Naive thymus-derived CD4-positive, alpha-beta T cell (primary cell): ENCODE data around the gene IQCC. TPM values are rescaled to one million over a fixed set of nuclear protein-coding genes. Genes with fewer than 3 reads are reported as not detected.

Source experiments
- ATAC-seq: fragments of 150-1000 bp; cut with Tn5 transposase; 2 replicates; pipeline ENCODE4 v1.10.0; 2021; ENCODE audit warnings: mild to moderate bottlenecking, moderate library complexity
- CTCF ChIA-PET: fragments of 350-600 bp; sonication (Branson Sonifier 250); formaldehyde crosslinking; loops from one replicate; lab custom pipeline; 2021; ENCODE audit warnings: antibody characterized with exemption; lab: Charles Lee
- POLR2A ChIA-PET: fragments of 350-600 bp; sonication (Branson Sonifier 250); formaldehyde crosslinking; loops from one replicate; lab custom pipeline; 2021; ENCODE audit warnings: antibody characterized with exemption, inconsistent platforms; lab: Charles Lee
- DNase-seq, 9 donors: peaks; one replicate each; pipeline versions ENCODE4 v3.0.0 to v3.0.0-alpha.2; 2020 to 2022; ENCODE audit warnings: mixed read lengths in 1 of 9
- H3K27ac ChIP-seq: one replicate; pipeline ENCODE4 v1.7.0; 2013; ENCODE audit warnings: mild to moderate bottlenecking, low read depth, low read length, moderate library complexity
- H3K27me3 ChIP-seq, 2 donors: one replicate each; pipeline ENCODE4 v1.7.0; 2013; ENCODE audit warnings: low read length in 2 of 2, mild to moderate bottlenecking in 2 of 2, moderate library complexity in 2 of 2; ENCODE audit not compliant: control insufficient read depth in 2 of 2, insufficient read depth in 2 of 2
- H3K36me3 ChIP-seq, 3 experiments: 1 replicate in 2 of 3; 2 replicates in 1 of 3; pipeline ENCODE4 v1.7.0; 2013; ENCODE audit warnings: low read length in 3 of 3, mild to moderate bottlenecking in 3 of 3, moderate library complexity in 1 of 3; ENCODE audit not compliant: insufficient read depth in 3 of 3, control insufficient read depth in 2 of 3
- H3K4me1 ChIP-seq, 2 donors: one replicate each; pipeline ENCODE4 v1.7.0; 2013; ENCODE audit warnings: low read length in 2 of 2, mild to moderate bottlenecking in 2 of 2, moderate library complexity in 1 of 2; ENCODE audit not compliant: control insufficient read depth in 2 of 2, insufficient read depth in 2 of 2
- H3K4me3 ChIP-seq: 2 replicates; pipeline ENCODE4 v1.7.0; 2013; ENCODE audit warnings: mild to moderate bottlenecking, low read length
- H3K9me3 ChIP-seq, 3 experiments: 1 replicate in 2 of 3; 2 replicates in 1 of 3; pipeline ENCODE4 v1.7.0; 2013; ENCODE audit warnings: low read length in 3 of 3; ENCODE audit not compliant: control insufficient read depth in 2 of 3
- H3K27ac Mint-ChIP-seq, 9 donors: one replicate each; pipeline ENCODE4 v1.8.0; 2020 to 2022; ENCODE audit warnings: mixed read lengths in 9 of 9, mild to moderate bottlenecking in 8 of 9, moderate library complexity in 5 of 9, inconsistent platforms in 2 of 9
- H3K27me3 Mint-ChIP-seq, 5 donors: one replicate each; pipeline ENCODE4 v1.8.0; 2021 to 2022; ENCODE audit warnings: mixed read lengths in 5 of 5, mild to moderate bottlenecking in 1 of 5
- H3K36me3 Mint-ChIP-seq, 5 donors: one replicate each; pipeline ENCODE4 v1.8.0; 2020 to 2022; ENCODE audit warnings: mixed read lengths in 5 of 5, mild to moderate bottlenecking in 3 of 5, inconsistent platforms in 1 of 5
- H3K4me1 Mint-ChIP-seq, 7 donors: one replicate each; pipeline ENCODE4 v1.8.0; 2020 to 2022; ENCODE audit warnings: mixed read lengths in 7 of 7, mild to moderate bottlenecking in 3 of 7, inconsistent platforms in 1 of 7
- H3K4me3 Mint-ChIP-seq, 10 donors: one replicate each; pipeline ENCODE4 v1.8.0; 2020 to 2022; ENCODE audit warnings: mild to moderate bottlenecking in 10 of 10, mixed read lengths in 10 of 10, moderate library complexity in 6 of 10, inconsistent platforms in 2 of 10
- H3K9me3 Mint-ChIP-seq, 11 donors: one replicate each; pipeline ENCODE4 v1.8.0; 2020 to 2022; ENCODE audit warnings: mixed read lengths in 11 of 11, mild to moderate bottlenecking in 4 of 11, inconsistent platforms in 1 of 11, moderate library complexity in 1 of 11
- intact Hi-C, 2 donors: fragments of 100-400 bp; cut with micrococcal nuclease; formaldehyde crosslinking; loops; one replicate each; pipeline ENCODE4 v1.15.1; 2023
- polyA plus RNA-seq, 2 donors: library from polyadenylated mRNA; unstranded; fragments of 300-500 nt; fragmentation: Illumina TruSeq; gene quantifications; one replicate each; pipeline ENCODE4 v1.2.3, GENCODE V29; 2021
- total RNA-seq, 6 experiments: library from RNA in 5 of 6; stranded (reverse) in 5 of 6; gene quantifications; 1 replicate in 5 of 6; 2 replicates in 1 of 6; pipeline ENCODE4 v1.2.3 and lab custom pipeline; 2021 to 2026

IQCC gene
- total and polyA plus RNA-seq, 7 experiments from 2014 or later: 1.8 to 4.6 (median 2.5) TPM

DNA sequence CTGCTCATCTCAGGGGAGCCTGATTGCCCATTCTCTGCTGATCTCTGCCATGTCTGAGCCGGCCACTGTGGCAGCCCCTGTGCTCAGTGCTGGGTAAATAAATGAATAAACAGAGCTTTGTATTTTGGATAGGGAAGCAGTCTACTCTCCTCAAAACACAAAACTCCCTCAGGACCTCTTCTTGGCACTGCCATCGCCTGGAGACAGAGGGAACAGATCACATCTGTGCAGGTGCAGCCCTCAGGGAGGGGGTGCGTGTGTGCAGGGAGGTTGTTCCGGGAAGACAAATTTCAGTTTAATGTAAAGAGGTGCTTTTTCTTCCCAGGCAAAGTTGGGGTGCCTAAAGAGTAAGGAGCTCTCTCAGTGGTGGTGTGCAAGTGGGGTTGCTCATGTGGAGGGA lies 33.9 kb downstream of the IQCC start:
- Mint-ChIP-seq H3K27ac (peak overlapping the region in 5 of 9 donors; percentile 21 to 67 (median 43)), H3K27me3 (no peaks in the 10 kb centered on the region), H3K4me3 (peak overlapping the region; percentile 68 to 93 (median 91)), H3K36me3 (no peaks in the 10 kb centered on the region), H3K9me3 (no peaks in the 10 kb centered on the region), H3K4me1 (peaks cover 6 to 31% (median 21%) of the 10 kb centered on the region in 7 donors)
- peaks cover 8 to 16% of the 10 kb centered on the region in 2 donors for H3K4me1 ChIP-seq
- H3K4me3 ChIP-seq: no peak overlapping the region
- peaks cover 0 to 6% (median 0%) of the 10 kb centered on the region in 3 experiments for H3K36me3 ChIP-seq
- H3K27me3 ChIP-seq: no peaks in the 10 kb centered on the region
- ChIA-PET CTCF (interaction anchor here (0.6 to 4.1 kb wide), 6 partner anchors 10 to 698 kb away, joined by 6 to 38 read pairs (median 14); partner anchors contain the start of genes HDAC1 and LCK), POLR2A (interaction anchor here (0.6 to 28.2 kb wide), 14 partner anchors 13 to 120 kb away, joined by 3 to 738 read pairs (median 6); partner anchors contain the start of genes CCDC28B, HDAC1, LCK and MARCKSL1)
- intact Hi-C loops: no loop called here
- no peak for DNase-seq
- no peak for ATAC-seq
- H3K9me3 ChIP-seq: no peaks in the 10 kb centered on the region
- H3K27ac ChIP-seq: no peak overlapping the region

DNA sequence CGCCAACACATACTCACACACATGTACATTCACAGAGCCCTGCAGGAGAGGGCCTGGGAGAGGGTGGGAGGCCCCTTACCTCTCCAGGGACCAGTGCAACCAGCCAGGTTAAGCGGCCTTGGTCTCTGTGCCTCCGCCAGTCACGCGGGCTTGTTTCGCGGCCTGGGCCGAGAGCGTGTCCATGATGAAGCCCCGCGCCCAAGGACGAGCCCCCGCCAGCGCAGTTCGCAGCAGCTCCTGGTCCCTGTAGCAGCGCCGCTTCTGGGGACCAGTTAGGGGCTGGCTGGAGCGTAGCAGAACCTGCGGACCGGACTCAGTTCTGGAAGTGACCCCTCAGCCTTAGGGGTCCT lies 34.3 kb downstream of the IQCC start:
- H3K4me1 Mint-ChIP-seq: peaks cover 6 to 31% (median 21%) of the 10 kb centered on the region in 7 donors
- ATAC-seq (no peak), DNase-seq (no peak)
- H3K27me3 ChIP-seq: no peaks in the 10 kb centered on the region
- ChIA-PET CTCF (interaction anchor here (1.0 to 4.1 kb wide), 15 partner anchors 10 to 145 kb away, joined by 3 to 38 read pairs (median 7); partner anchors contain the start of genes HDAC1 and LCK), POLR2A (interaction anchor here (0.7 to 28.2 kb wide), 18 partner anchors 8 to 155 kb away, joined by 3 to 738 read pairs (median 6); partner anchors contain the start of genes BSDC1, CCDC28B, HDAC1 and LCK)
- peak overlapping the region; percentile 68 for H3K27ac ChIP-seq
- peak overlapping the region; percentile 87 to 93 (median 91) for H3K4me3 Mint-ChIP-seq
- H3K9me3 ChIP-seq: no peaks in the 10 kb centered on the region
- peaks cover 0 to 6% (median 0%) of the 10 kb centered on the region in 3 experiments for H3K36me3 ChIP-seq
- H3K27me3 Mint-ChIP-seq: no peaks in the 10 kb centered on the region
- H3K9me3 Mint-ChIP-seq: no peaks in the 10 kb centered on the region
- H3K4me3 ChIP-seq: peak overlapping the region; percentile 94
- H3K4me1 ChIP-seq: peaks cover 8 to 16% of the 10 kb centered on the region in 2 donors
- no peaks in the 10 kb centered on the region for H3K36me3 Mint-ChIP-seq
- intact Hi-C loops: loop anchor here (1.0 to 2.0 kb wide), 8 partner anchors 12 to 133 kb away; partner anchors contain the start of genes EIF3I (in 1 of the 2), HDAC1 (in 1 of the 2), LCK (in 1 of the 2) and TMEM234 (in 1 of the 2)
- H3K27ac Mint-ChIP-seq: peak overlapping the region in 3 of 9 donors; percentile 52 to 82 (median 79)

DNA sequence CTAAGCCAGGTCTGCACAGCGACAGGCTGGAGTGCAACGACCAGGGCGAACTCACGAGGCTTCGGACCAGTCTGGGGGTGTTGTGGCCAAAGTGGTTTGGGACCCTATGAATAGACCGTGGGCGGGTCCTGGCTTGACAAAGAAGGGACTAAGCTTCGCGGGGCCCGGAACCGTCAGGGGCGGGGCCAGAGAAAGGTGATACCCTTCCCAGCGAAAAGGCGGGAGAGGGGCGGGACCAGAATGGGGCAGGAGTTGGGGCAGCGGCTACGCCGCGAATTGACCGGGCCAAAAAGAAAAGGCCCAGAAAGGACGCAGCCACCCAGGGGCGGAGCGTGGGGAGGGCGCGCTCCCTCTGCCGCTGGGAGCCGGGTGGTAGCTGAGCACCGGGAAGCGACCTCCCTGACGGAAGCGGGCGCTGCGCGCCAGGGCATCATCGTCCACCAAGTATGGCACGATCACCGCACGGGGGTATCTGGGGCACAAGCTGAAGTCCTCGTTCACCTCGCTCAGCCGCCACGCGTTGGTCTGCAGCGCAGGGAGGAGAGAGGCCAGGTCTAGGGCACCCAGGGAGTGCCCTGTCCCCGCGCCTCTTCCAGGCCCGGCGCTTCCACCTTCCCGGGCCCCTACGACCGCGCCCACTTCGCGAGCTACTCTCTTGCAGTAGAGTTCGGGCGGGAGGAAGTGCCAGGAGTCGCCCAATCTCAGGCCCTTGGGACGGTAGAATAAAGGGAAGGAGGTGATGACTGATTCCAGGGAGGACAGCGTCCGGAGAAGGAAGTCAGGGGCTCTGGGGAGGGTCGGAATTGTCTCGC lies 34.9 kb downstream of the IQCC start:
- CTCF ChIA-PET: interaction anchor here (0.8 to 4.1 kb wide), 24 partner anchors 9 to 144 kb away, joined by 3 to 38 read pairs (median 6); partner anchors contain the start of genes HDAC1, LCK and MARCKSL1
- H3K27me3 Mint-ChIP-seq: no peaks in the 10 kb centered on the region
- Histone ChIP-seq H3K36me3 (peaks cover 0 to 6% (median 0%) of the 10 kb centered on the region in 3 experiments), H3K27ac (peak overlapping the region; percentile 68), H3K9me3 (no peaks in the 10 kb centered on the region), H3K27me3 (no peaks in the 10 kb centered on the region), H3K4me3 (peak overlapping the region; percentile 94), H3K4me1 (peaks cover 8 to 17% of the 10 kb centered on the region in 2 donors)
- ATAC-seq (peak; percentile 78), DNase-seq (peak in 7 of 9 donors; percentile 33 to 73 (median 57))
- H3K36me3 Mint-ChIP-seq: no peaks in the 10 kb centered on the region
- intact Hi-C loops: loop anchor here (1.0 to 2.0 kb wide), 8 partner anchors 11 to 132 kb away; partner anchors contain the start of genes EIF3I (in 1 of the 2), HDAC1 (in 1 of the 2), LCK (in 1 of the 2) and TMEM234 (in 1 of the 2)
- no peaks in the 10 kb centered on the region for H3K9me3 Mint-ChIP-seq
- H3K27ac Mint-ChIP-seq: peak overlapping the region in 8 of 9 donors; percentile 40 to 92 (median 83)
- POLR2A ChIA-PET: interaction anchor here (0.7 to 28.2 kb wide), 20 partner anchors 9 to 154 kb away, joined by 3 to 738 read pairs (median 4); partner anchors contain the start of genes BSDC1, CCDC28B, HDAC1 and KPNA6
- peaks cover 6 to 31% (median 22%) of the 10 kb centered on the region in 7 donors for H3K4me1 Mint-ChIP-seq
- peak overlapping the region; percentile 87 to 93 (median 91) for H3K4me3 Mint-ChIP-seq

DNA sequence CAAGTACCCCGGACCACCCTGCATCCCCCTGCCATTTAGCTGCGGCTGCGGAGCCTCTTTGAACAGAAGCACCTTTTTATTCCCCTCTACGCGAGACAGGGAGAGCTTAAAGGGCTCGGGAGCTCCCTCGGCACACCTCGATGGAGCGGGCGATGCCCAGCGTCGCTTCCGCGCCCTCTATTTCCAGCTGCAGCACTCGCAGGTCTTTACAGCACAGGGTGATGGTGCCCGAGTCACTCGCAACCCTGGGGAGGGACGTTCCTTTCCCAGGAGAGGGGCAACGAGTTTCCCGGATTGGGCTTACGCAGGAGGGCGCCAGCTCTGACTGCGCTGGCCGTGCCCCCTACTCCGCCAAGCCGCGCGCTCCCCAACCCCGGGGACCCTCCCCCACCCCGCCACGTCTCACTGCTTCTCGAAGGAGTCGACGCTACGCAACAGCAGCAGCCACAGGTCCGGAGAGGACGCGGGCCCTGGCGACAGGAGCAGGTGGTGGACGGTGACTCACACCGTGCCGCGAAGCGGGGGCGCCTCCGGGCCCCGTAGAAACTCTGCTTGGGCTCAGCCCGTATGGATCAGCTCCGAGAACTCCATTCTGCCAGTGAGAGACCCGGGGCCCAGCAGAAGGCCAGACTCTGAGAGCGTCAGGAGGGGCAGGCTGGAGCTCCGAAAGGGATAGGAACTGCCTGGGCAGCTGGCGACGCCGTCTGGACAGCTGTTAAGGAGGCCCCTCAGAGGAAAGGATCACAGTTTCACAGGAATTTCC lies 35.7 kb downstream of the IQCC start:
- peak overlapping the region; percentile 94 for H3K4me3 ChIP-seq
- H3K27me3 Mint-ChIP-seq: no peaks in the 10 kb centered on the region
- intact Hi-C loops: loop anchor here in 1 of 2 donors (1.0 to 2.0 kb wide), 2 partner anchors 14 to 32 kb away; no protein-coding TSS in a partner anchor
- peaks cover 7 to 38% (median 24%) of the 10 kb centered on the region in 7 donors for H3K4me1 Mint-ChIP-seq
- peaks cover 0 to 6% (median 0%) of the 10 kb centered on the region in 3 experiments for H3K36me3 ChIP-seq
- no peaks in the 10 kb centered on the region for H3K9me3 Mint-ChIP-seq
- no peaks in the 10 kb centered on the region for H3K27me3 ChIP-seq
- DNase-seq: peak in 8 of 9 donors; percentile 22 to 55 (median 43)
- peak overlapping the region; percentile 87 to 93 (median 91) for H3K4me3 Mint-ChIP-seq
- peak overlapping the region in 8 of 9 donors; percentile 40 to 92 (median 83) for H3K27ac Mint-ChIP-seq
- no peaks in the 10 kb centered on the region for H3K9me3 ChIP-seq
- H3K27ac ChIP-seq: peak overlapping the region; percentile 68
- CTCF ChIA-PET: interaction anchor here (0.8 to 4.1 kb wide), 24 partner anchors 9 to 143 kb away, joined by 3 to 38 read pairs (median 6); partner anchors contain the start of genes HDAC1, LCK and MARCKSL1
- H3K4me1 ChIP-seq: peaks cover 8 to 21% of the 10 kb centered on the region in 2 donors
- peak; percentile 74 for ATAC-seq
- no peaks in the 10 kb centered on the region for H3K36me3 Mint-ChIP-seq
- POLR2A ChIA-PET: interaction anchor here (0.7 to 28.2 kb wide), 19 partner anchors 10 to 153 kb away, joined by 3 to 738 read pairs (median 5); partner anchors contain the start of genes BSDC1, CCDC28B, HDAC1 and KPNA6

DNA sequence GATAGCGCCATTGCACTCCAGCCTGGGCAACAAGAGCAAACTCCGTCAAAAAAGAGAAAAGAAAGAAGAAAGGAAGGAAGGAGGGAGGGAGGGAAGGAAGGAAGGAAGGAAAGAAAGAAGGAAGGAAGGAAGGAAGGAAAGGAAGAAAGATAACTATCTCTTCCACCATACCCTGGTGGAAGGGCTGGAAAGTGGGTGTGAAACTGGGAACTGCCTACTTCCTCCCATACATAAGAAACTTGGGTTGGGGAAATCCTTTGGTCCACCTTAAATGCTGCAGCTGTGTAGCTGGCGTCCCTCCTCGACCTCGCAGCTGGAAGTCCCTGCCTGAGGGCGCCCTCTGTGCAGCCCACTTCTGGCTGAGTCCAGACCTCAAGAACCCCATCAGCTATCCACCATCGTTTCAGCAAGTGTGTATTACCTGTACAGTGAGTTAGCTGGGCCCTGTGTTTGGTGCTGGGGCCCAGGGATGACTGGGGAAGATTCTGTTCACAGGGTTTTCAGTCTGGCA lies 36.9 kb downstream of the IQCC start:
- Mint-ChIP-seq H3K9me3 (no peaks in the 10 kb centered on the region), H3K4me3 (peak overlapping the region in 9 of 10 donors; percentile 3 to 93 (median 91)), H3K27ac (peak overlapping the region; percentile 18 to 89 (median 79)), H3K4me1 (peaks cover 15 to 51% (median 35%) of the 10 kb centered on the region in 7 donors), H3K36me3 (no peaks in the 10 kb centered on the region), H3K27me3 (no peaks in the 10 kb centered on the region)
- intact Hi-C loops: no loop called here
- ChIA-PET POLR2A (interaction anchor here (0.6 to 28.2 kb wide), 10 partner anchors 14 to 140 kb away, joined by 3 to 738 read pairs (median 10); partner anchors contain the start of genes HDAC1, LCK, MARCKSL1 and TXLNA), CTCF (interaction anchor here (0.6 to 3.0 kb wide), 4 partner anchors 12 to 93 kb away, joined by 3 to 13 read pairs (median 6); partner anchors contain the start of gene MARCKSL1)
- peaks cover 11 to 33% of the 10 kb centered on the region in 2 donors for H3K4me1 ChIP-seq
- no peaks in the 10 kb centered on the region for H3K27me3 ChIP-seq
- DNase-seq: no peak
- no peaks in the 10 kb centered on the region for H3K9me3 ChIP-seq
- peaks cover 0 to 6% (median 0%) of the 10 kb centered on the region in 3 experiments for H3K36me3 ChIP-seq
- H3K27ac ChIP-seq: no peak overlapping the region
- no peak overlapping the region for H3K4me3 ChIP-seq
- no peak for ATAC-seq
